Non-pigmented ciliary epithelial cell (primary cell): ENCODE results near the gene GBF1.
"Not testable (repeated sequence)": the region's sequence is repeated elsewhere in the genome, so short reads cannot be mapped to it uniquely, and the experiment has no call there.

Experiments used
- DNase-seq: peaks from one replicate; pipeline ENCODE4 v3.0.0-alpha.2; 2010; ENCODE audit warnings: low read depth

The GBF1 gene

GRCh38 chr10:102234888-102235597, 10.3 kb upstream of the GBF1 start:
- DNase-seq = no peak

- no peak for DNase-seq
Measured at GRCh38 chr10:102235598-102235920, 9.8 kb upstream of the GBF1 start.

- no peak for DNase-seq
Measured at GRCh38 chr10:102236006-102236405, 9.3 kb upstream of the GBF1 start.

GRCh38 chr10:102237711-102238252, 7.5 kb upstream of the GBF1 start:
- no peak for DNase-seq

GRCh38 chr10:102240467-102241031, 4.8 kb upstream of the GBF1 start:
- no peak for DNase-seq

GRCh38 chr10:102241032-102241443, 4.3 kb upstream of the GBF1 start:
- no peak for DNase-seq

GRCh38 chr10:102241444-102242117, 3.8 kb upstream of the GBF1 start, which contains the start of gene PITX3:
Gene PITX3 (minus strand): TSS chr10:102241512. CDS start chr10:102232080, 9,432 bp downstream.
- no peak for DNase-seq

- no peak for DNase-seq
Measured at GRCh38 chr10:102242118-102242485, 3.2 kb upstream of the GBF1 start.

- DNase-seq = no peak
Measured at GRCh38 chr10:102243309-102243708, 2.0 kb upstream of the GBF1 start.

GRCh38 chr10:102245932-102246251, 560 bp downstream of the GBF1 start:
- DNase-seq = no peak

GRCh38 chr10:102246261-102246660, 929 bp downstream of the GBF1 start:
- no peak for DNase-seq

- no peak for DNase-seq
Measured at GRCh38 chr10:102247734-102248133, 2.4 kb downstream of the GBF1 start.

- not testable (repeated sequence) for DNase-seq
Measured at GRCh38 chr10:102252508-102252907, 7.2 kb downstream of the GBF1 start.

GRCh38 chr10:102254426-102254825, 9.1 kb downstream of the GBF1 start:
- DNase-seq = no peak

- no peak for DNase-seq
Measured at GRCh38 chr10:102255404-102255803, 10.1 kb downstream of the GBF1 start.

GRCh38 chr10:102261196-102261595, 15.9 kb downstream of the GBF1 start:
- no peak for DNase-seq

- no peak for DNase-seq
Measured at GRCh38 chr10:102261842-102262241, 16.5 kb downstream of the GBF1 start.

GRCh38 chr10:102262744-102263370, 17.5 kb downstream of the GBF1 start:
- no peak for DNase-seq

- no peak for DNase-seq
Measured at GRCh38 chr10:102264371-102264770, 19.0 kb downstream of the GBF1 start.

- no peak for DNase-seq
Measured at GRCh38 chr10:102266670-102267069, 21.3 kb downstream of the GBF1 start.

GRCh38 chr10:102267748-102268147, 22.4 kb downstream of the GBF1 start:
- no peak for DNase-seq

- no peak for DNase-seq
Measured at GRCh38 chr10:102268375-102268888, 23.1 kb downstream of the GBF1 start.

- no peak for DNase-seq
Measured at GRCh38 chr10:102269017-102269416, 23.7 kb downstream of the GBF1 start.
